ENCODE results near the gene PDE10A.
"Not testable (repeated sequence)": the region's sequence is repeated elsewhere in the genome, so short reads cannot be mapped to it uniquely, and the experiment has no call there.

Gene PDE10A

DNA sequence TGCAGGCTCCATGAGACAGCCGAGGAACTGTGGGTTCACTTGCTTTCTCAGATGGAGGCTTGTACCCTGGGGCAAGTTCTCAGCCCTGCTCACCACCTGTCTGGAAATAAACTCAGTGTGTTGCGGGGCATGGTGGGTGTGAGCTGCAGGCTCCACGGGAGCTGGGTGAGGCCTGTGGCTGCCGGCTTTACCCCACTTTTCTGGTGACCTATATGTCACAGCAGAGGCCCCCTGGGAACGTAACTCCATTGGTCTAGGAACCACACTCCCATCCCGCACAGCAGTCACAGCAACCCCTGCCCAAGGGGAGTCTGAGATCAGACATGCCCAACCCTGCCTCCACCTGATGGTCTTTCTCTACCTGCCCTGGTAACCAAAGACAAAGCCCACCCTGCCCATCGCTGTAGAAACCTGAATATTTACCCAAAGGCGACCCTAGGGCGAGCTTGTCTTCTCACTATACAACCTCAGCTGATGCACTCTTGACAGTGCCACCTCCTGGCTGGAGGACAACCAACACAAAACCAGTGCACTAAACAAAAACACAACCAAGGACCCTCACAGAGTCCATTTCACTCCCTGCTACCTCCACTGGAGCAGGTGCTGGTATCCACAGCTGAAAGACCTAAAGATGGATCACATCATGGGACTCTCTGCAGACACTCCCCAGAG is 174.3 kb downstream of the PDE10A start:
- Mint-ChIP-seq H3K36me3 (ENCODE audit: low read depth) (no peaks in the 10 kb centered on the region), H3K4me3 (no peak overlapping the region), H3K27ac (no peak overlapping the region), H3K4me1 (ENCODE audit: low read depth) (no peaks in the 10 kb centered on the region), H3K27me3 (no peaks in the 10 kb centered on the region), H3K9me3 (peaks cover 5% of the 10 kb centered on the region)

DNA sequence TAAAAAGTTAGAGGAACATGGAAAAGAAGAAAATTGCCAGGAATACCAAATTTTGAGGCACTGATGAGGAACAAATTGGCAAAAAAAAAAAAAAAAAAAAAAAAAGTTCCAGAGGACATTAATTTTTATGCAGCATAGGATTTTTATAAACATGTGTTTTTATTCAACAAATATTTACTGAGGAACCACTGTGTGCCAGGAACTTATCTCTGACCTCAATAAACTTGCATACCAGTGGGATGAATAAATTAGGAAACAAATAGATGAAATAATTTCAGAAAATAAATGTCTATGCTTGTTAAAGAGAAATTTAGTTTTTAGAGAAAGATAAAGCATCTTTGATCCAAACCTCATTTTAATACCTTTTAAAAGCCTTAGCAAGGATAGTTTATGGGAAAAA is 175.1 kb downstream of the PDE10A start:
- no peak overlapping the region for H3K4me3 Mint-ChIP-seq
- no peaks in the 10 kb centered on the region for H3K4me1 Mint-ChIP-seq (ENCODE audit: low read depth)

DNA sequence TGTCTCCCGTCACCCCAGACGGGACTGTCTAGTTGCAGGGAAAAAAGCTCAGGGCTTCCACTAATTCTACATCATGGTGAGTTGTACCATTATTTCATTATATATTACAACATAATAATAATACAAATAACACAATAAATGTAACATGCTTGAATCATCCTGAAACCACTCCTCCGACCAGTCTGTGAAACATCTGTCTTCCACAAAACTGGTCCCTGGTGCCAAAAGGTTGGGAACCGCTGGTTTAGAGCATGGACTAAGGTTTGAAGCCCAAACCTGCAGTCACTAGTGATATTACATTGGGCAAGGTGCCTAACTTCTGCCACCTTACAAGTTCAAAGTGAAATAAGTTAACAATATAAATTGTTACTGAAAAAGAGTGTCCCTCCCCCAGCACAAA is 175.7 kb downstream of the PDE10A start:
- Mint-ChIP-seq H3K27me3 (no peaks in the 10 kb centered on the region), H3K4me1 (ENCODE audit: low read depth) (no peaks in the 10 kb centered on the region), H3K27ac (no peak overlapping the region), H3K9me3 (peaks cover 5% of the 10 kb centered on the region), H3K36me3 (ENCODE audit: low read depth) (no peaks in the 10 kb centered on the region), H3K4me3 (no peak overlapping the region)

More for the DNA sequence above, 175.1 kb downstream of the PDE10A start:
- H3K27ac Mint-ChIP-seq = no peak overlapping the region
- H3K36me3 Mint-ChIP-seq (ENCODE audit: low read depth) = no peaks in the 10 kb centered on the region
- H3K27me3 Mint-ChIP-seq = no peaks in the 10 kb centered on the region
- H3K9me3 Mint-ChIP-seq = peaks cover 5% of the 10 kb centered on the region

DNA sequence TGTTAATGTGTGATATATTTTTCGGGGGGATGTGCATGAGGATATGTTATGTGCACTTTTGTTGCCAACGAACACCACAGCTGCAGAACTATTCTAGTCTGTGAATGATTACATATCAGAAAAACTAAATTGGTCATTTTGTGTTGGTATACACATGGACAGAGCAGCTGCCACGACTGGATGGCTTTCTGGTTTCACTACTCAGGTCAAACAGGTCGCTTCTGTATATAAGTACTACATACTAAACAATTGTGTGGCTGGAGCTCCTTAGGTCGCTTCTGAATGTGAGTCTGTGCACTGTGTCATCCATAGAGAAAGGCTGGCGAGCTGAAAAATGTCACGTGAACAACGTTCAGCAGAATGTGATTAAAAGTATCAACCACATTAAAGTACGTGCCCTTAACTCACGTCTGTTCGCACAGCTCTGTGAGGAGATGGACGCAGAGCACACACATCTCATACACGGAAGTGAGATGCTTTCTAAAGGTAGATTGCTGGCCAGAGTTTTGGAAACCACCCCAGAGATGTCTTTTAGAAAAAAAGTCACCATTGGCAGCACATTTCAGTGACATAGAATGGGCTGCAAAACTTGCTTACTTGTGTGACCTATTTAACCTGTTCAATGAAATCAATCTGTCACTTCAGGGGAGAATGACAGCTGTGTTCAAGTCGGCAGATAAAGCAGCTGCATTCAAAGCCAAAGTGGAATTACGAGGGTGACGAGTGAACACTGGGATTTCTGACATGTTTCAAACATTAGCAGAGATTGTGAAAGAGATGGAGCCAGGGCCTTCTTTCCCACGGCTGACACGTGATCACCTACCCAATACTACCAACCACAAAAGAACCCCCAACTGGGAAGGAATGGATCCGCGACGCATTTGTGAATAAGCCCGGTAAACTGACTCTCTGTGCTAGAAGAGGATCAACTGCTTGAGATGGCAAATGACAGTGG is 176.6 kb downstream of the PDE10A start:
- no peaks in the 10 kb centered on the region for H3K27me3 Mint-ChIP-seq
- no peak overlapping the region for H3K27ac Mint-ChIP-seq
- no peak overlapping the region for H3K4me3 Mint-ChIP-seq
- no peaks in the 10 kb centered on the region for H3K36me3 Mint-ChIP-seq (ENCODE audit: low read depth)
- H3K4me1 Mint-ChIP-seq (ENCODE audit: low read depth) = no peaks in the 10 kb centered on the region
- no peaks in the 10 kb centered on the region for H3K9me3 Mint-ChIP-seq

DNA sequence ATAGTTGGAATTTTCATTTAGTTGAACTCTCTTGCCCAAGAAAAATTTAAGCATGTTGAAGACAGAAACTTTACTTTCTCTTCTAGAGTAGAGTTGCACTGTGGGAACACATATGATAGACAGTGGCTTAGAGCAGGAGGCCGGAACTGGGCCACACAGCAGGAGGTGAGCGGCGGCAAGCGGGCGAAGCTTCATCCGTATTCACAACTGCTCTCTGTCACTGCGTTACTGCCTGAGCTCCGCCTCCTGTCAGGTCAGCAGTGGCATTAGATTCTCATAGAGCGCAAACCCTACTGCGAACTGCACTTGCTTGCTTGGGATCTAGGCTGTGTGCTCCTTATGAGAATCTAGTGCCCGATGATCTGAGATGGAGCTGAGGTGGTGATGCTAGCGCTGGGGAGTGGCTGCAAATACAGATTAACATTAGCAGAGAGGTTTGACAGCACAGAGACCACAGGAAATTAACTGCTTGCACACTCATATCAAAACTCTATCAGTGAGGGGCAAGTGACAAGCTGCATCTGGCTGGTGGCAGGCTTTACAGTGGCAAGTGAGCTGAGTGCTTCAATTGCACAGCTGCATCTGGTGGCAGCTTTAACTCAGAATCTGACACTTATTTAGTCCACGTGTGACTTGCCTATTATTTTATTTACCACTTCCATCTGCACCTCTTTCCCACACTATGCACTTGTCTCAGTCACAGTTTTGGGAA is 178.7 kb downstream of the PDE10A start:
- no peak overlapping the region for H3K4me3 Mint-ChIP-seq
- no peaks in the 10 kb centered on the region for H3K36me3 Mint-ChIP-seq (ENCODE audit: low read depth)
- no peaks in the 10 kb centered on the region for H3K4me1 Mint-ChIP-seq (ENCODE audit: low read depth)
- no peaks in the 10 kb centered on the region for H3K9me3 Mint-ChIP-seq
- no peak overlapping the region for H3K27ac Mint-ChIP-seq
- H3K27me3 Mint-ChIP-seq = no peaks in the 10 kb centered on the region

DNA sequence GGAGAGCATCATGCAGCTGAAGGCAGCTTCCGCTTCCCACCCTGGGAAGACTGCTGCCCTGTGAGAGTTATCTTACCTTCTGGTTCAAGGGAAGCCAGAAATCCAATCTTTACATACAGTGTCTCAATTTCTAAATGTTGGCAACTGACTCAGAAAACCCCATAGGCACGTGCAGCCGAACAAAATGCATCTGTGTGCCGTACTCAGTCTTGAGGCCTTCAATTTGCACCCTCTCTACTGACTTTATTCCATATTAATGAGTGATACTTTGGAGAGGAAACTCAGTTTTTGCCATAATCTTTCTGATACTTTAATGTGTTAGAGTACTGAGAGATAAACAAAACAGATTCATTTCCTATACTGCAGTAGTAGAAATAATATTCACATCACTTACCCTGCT is 181.1 kb downstream of the PDE10A start:
- Mint-ChIP-seq H3K27ac (no peak overlapping the region), H3K9me3 (no peaks in the 10 kb centered on the region), H3K27me3 (no peaks in the 10 kb centered on the region), H3K36me3 (ENCODE audit: low read depth) (no peaks in the 10 kb centered on the region), H3K4me1 (ENCODE audit: low read depth) (no peaks in the 10 kb centered on the region), H3K4me3 (no peak overlapping the region)

DNA sequence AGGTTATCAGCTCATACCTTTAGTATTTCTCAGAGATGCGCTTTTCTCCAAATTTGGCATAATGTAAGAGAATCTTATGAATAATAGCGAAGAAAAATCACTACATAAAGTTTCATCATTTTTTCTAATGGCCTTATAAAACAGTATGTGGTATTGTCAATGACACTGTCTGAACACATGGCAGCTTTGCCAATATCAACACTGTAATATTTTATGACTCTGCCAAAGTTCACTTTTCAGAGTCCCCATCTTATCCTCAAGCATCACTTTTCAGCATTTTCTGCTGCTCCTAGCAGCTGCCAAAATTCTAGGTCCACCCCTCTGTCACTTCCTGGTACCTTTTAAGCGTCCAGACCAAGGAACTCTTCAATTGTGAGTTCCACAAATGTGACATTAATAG is 182.1 kb downstream of the PDE10A start:
- Mint-ChIP-seq H3K27ac (no peak overlapping the region), H3K4me1 (ENCODE audit: low read depth) (no peaks in the 10 kb centered on the region), H3K27me3 (no peaks in the 10 kb centered on the region), H3K36me3 (ENCODE audit: low read depth) (no peaks in the 10 kb centered on the region), H3K4me3 (no peak overlapping the region), H3K9me3 (no peaks in the 10 kb centered on the region)

DNA sequence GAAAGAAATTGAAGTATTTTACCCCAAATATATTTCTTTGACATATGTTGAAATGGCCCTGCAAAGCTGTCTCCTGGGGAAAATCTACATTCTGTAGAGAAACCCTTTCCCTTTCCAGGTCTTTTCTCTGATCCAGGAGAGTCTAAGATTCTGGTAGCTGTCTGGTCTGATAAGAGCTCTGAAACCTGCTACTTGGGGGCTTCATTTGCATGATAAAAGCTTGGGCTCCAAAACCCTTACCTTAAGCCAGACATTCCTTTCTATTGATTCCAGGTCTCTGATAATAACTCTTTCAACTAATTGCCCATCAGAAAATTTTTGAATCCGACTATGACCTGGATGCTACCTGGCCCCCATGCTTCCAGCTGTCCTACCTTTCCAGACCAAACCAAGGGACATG is 184.5 kb downstream of the PDE10A start:
- no peaks in the 10 kb centered on the region for H3K27me3 Mint-ChIP-seq
- no peaks in the 10 kb centered on the region for H3K9me3 Mint-ChIP-seq
- no peaks in the 10 kb centered on the region for H3K36me3 Mint-ChIP-seq (ENCODE audit: low read depth)
- H3K4me3 Mint-ChIP-seq = no peak overlapping the region
- no peaks in the 10 kb centered on the region for H3K4me1 Mint-ChIP-seq (ENCODE audit: low read depth)
- no peak overlapping the region for H3K27ac Mint-ChIP-seq

DNA sequence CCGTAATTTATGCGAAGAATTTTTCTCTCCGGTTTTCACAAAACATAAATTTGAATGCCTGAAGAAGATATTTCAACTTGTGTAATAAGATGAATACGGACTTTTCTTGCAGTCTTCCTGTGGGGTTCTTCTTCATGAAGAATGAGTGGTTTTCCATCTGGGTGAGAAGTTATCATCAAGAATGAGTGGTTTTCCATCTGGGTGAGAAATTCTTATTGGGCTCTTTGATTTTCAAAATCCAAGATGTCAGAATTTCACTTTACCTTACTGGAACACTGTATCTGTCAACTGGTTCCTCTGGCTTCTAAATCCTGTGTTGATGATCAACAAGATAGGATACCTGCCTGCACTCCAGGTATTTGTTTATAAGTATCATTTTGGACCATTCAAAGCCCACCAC is 193.6 kb downstream of the PDE10A start:
- H3K4me3 Mint-ChIP-seq = no peak overlapping the region
- no peaks in the 10 kb centered on the region for H3K27me3 Mint-ChIP-seq
- H3K36me3 Mint-ChIP-seq (ENCODE audit: low read depth) = no peaks in the 10 kb centered on the region
- H3K27ac Mint-ChIP-seq = no peak overlapping the region
- peaks cover 7% of the 10 kb centered on the region for H3K9me3 Mint-ChIP-seq
- no peaks in the 10 kb centered on the region for H3K4me1 Mint-ChIP-seq (ENCODE audit: low read depth)

DNA sequence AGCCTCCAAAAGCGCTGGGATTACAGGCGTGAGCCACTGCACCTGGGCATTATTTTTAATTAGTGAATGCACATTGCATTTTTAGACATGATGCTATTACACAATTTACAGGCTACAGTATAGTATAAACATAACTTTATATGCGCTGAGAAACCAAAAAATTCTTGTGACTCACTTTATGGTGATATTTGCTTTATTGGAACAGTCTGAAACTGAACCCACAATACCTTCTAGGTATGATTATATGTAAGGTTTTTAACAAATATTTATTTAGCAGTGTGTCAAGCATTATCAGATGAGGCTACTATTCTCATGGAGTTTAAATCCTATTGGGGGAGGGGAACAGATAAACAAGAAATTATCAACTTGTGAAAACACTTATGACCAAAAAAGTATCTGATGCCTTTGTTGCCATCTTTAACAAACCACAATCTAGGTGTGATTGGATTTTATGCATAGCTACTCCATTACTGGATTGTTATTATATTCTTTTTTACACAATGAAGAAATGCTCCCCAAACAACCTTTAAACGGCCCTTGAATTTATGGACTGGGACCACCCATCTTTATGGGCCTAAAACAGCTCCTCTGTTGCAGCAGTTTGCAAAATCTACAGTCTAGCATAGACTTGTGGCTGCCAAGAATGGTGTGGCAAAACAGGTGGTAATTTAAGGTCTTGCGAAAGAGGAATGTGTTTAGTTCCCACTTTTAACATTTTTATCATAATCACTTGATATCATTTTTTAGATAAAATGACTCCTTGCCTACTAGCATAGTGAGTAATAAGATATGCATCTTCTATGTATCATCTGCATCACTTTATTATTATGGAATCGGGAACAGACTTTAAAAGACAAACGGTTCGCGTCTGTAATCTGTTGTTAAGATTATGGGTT is 194.5 kb downstream of the PDE10A start:
- Mint-ChIP-seq H3K4me3 (no peak overlapping the region), H3K9me3 (peaks cover 13% of the 10 kb centered on the region), H3K27ac (no peak overlapping the region), H3K36me3 (ENCODE audit: low read depth) (no peaks in the 10 kb centered on the region), H3K27me3 (no peaks in the 10 kb centered on the region), H3K4me1 (ENCODE audit: low read depth) (no peaks in the 10 kb centered on the region)

DNA sequence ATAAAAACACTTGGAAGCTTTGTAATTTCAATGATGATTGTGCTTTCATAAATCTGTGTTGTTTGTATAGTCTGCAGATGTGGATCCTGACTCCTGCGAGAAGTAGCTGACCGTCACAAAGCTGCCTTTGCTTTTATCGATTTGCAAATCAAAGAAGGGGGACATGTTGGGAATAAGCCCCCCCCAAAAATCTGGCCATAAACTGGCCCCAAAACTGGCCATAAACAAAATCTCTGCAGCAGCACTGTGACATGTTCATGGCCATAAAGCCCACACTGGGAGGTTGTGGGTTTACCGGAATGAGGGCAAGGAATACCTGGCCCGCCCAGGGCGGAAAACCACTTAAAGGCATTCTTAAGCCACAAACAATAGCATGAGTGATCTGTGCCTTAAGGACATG is 199.5 kb downstream of the PDE10A start:
- H3K4me1 Mint-ChIP-seq (ENCODE audit: low read depth); H3K36me3 Mint-ChIP-seq (ENCODE audit: low read depth); H3K4me3 Mint-ChIP-seq; H3K27me3 Mint-ChIP-seq; H3K27ac Mint-ChIP-seq: not testable (repeated sequence)
- H3K9me3 Mint-ChIP-seq = peaks cover 25% of the 10 kb centered on the region

DNA sequence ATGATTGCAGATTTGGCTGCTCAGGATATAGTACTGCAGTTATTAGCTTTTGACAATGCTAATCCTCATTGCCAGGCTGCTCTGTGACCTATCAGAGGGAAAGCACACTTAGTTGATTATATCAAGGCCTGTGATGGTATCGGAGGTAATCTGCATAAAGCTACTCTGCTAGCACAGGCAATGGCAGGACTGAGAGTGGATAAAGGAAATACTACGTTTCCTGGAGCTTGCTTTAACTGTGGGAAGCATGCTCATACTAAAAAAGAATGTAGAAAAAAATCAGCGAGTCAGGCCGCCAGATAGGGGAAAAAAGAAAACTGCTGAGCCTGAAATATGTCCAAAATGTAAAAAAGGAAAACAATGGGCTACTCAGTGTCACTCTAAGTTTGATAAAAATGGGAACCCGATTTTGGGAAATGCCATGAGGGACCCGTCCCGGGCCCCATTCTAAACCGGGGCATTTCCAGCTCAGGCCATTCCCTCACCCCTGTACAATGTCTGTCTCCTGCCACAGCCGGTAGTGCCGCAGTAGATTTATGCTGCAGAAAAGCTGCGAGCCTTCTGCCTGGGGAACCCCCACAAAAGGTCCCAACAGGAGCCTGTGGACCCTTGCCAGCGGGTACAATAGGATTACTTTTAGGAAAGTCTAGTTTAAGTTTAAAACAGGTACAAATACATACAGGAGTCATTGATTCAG is 203.3 kb downstream of the PDE10A start:
- H3K4me1 Mint-ChIP-seq (ENCODE audit: low read depth); H3K27me3 Mint-ChIP-seq; H3K27ac Mint-ChIP-seq; H3K4me3 Mint-ChIP-seq; H3K36me3 Mint-ChIP-seq (ENCODE audit: low read depth): not testable (repeated sequence)
- peaks cover 18% of the 10 kb centered on the region for H3K9me3 Mint-ChIP-seq

DNA sequence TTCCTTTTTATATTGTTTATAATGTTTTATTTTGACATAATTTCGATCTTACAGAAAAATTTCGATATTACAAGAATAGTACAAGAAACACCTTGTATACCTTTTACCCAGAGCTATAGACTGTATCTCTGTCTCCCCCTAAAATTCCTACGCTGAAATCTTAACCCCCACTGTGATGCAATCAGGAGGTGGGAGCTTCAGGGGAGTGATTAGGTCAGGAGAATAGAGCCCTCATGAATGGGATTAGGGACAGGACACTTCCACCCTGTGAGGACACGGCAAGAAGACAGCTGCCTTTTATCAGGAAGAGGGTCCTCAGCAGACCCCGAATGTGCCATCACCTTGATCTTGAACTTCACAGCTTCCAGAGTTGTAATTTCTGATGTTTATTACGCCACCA is 204.9 kb downstream of the PDE10A start:
- H3K27ac Mint-ChIP-seq = no peak overlapping the region
- H3K9me3 Mint-ChIP-seq = peaks cover 12% of the 10 kb centered on the region
- no peak overlapping the region for H3K4me3 Mint-ChIP-seq
- no peaks in the 10 kb centered on the region for H3K4me1 Mint-ChIP-seq (ENCODE audit: low read depth)
- H3K27me3 Mint-ChIP-seq = peaks cover 6% of the 10 kb centered on the region
- no peaks in the 10 kb centered on the region for H3K36me3 Mint-ChIP-seq (ENCODE audit: low read depth)

DNA sequence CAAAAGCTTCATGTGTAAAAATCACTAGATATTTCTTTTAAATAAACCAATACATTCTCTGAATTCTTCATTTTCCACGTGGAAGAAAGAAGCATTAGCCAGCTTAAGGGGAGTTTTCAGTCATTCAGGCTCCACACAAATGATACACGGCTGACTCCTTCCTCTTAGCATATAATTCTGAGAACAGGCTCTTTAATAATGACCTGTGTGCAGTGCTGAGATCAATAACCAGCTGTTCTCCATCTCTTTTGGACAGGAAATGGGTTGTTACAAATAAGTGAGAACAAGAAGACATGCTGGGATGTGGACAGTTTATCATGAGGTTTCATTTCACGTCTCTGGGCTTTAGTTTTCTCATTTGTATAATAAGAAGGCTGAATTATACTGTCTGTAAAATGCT is 206.8 kb downstream of the PDE10A start:
- peaks cover 6% of the 10 kb centered on the region for H3K27me3 Mint-ChIP-seq
- H3K4me1 Mint-ChIP-seq (ENCODE audit: low read depth) = no peaks in the 10 kb centered on the region
- no peaks in the 10 kb centered on the region for H3K9me3 Mint-ChIP-seq
- H3K27ac Mint-ChIP-seq = no peak overlapping the region
- H3K36me3 Mint-ChIP-seq (ENCODE audit: low read depth) = no peaks in the 10 kb centered on the region
- H3K4me3 Mint-ChIP-seq = no peak overlapping the region
